Activated CD8-positive, alpha-beta memory T cell treated with anti-CD3 and anti-CD28 coated beads, Interleukin-2, amount 50 U/mL, for 48 hours (primary cell): Measurements from ENCODE around the gene SULT2B1.
A peak's percentile ranks its signal among the peaks of the same experiment; 100 is the strongest.
"Not testable (repeated sequence)": the region's sequence is repeated elsewhere in the genome, so short reads cannot be mapped to it uniquely, and the experiment has no call there.

Experiments
- DNase-seq: peaks from one replicate; pipeline ENCODE4 v3.0.0-alpha.2; 2020

Gene SULT2B1

DNA sequence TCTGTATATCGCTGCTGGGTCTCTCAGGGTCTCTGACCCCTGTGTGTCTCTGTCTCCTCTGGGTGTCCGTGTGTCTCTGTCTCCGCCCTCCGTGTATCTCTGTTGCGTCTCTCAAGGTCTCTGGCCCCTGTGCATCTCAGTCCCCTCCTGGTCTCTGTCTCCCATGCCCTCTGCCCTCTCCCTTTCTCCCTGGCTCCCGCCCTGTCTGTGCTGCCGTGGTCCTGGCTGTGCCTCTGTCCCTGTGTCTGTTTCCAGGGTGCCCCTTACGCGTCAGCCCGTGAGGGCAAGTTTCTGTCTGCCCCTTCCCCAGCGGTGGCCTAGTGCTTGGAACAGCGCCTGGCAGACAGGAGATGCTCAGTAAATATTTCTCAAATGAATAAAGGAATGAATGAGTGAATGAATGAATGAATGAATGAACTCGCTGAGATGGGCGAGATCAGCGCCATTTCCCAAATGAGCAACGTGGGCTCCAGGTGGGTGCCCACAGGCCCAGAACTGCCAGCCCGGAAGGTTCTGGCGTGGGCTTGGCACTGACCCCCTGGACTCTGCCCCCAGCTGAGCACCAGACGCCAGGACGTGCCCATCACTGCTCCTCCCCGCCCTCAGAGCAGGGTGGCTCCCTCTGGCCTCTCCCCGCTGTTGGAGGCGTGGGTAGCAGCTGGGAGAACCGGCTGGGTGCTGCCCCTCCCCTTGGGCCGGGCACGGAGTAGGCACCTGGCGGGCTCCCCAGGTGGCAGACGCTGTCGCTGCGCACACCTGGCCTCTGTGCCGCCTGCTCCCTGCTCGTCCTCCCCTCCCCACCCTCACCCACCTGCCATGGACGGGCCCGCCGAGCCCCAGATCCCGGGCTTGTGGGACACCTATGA is at the start of gene SULT2B1:
Gene SULT2B1, plus strand, starts transcription at position 736 of the 866 bp plus-strand sequence. Its CDS starts 81 bp downstream, at position 817.
- no peak for DNase-seq

DNA sequence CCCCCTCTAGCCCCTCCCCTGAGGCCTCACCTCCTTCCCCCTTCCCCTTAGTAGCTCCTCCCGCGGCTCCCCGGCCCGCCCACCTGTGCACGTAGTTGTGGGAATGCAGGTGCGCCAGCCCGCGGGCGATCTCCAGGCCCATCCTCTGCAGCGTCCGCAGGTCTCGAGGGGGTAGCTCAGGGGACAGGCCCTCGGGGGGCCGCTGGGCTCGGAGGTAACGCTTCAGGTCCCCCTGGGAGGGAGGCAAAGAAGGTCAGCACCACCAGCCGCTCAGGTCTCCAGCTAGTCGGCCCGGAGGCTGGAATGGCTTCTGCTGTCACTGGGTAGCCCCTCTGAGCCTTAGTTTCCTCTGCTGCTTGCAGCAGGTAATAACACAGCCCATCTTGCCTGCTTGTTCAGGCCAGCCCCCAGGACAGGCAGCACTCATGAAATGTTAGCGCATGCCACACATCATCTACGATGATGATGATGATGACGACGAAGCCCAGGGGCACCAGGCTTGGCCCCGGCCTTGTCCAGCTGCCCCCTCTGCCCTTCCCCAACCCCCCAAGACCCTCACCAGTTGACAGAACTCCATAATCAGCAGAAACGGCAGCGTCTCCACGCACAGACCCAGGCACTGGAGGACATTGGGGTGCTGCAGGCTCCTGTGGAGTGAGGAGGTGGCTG is 49.5 kb upstream of the SULT2B1 start:
- DNase-seq, result peak; percentile 79

DNA sequence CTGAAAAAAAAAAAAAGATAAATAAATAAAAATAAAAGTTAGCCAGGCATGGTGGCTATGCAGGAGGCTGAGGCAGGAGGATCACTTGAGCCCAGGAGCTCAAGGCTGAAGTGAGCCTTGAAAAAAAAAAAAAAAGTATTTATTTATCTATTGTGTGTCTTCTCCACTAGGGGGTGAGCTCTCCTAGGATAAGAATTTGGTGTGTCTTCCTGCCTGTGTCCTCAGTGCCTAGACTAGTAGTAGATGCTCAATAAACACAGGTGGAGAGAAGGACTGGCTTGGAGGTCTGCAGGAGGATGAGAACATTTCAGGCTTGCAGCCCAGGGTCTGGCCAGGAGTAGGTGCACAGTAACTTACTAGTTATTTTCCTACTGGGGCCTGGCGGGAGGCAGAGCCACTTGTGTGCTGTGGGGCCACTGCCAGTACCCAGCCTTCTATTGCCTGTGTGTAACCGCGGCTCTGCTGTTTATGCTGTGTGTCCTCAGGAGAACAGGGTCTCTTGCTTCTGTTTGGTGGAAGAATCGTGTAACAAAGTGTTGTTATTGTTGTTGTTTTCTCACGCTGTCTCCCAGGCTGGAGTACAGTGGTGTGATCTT is 45.7 kb upstream of the SULT2B1 start:
- DNase-seq, result no peak

DNA sequence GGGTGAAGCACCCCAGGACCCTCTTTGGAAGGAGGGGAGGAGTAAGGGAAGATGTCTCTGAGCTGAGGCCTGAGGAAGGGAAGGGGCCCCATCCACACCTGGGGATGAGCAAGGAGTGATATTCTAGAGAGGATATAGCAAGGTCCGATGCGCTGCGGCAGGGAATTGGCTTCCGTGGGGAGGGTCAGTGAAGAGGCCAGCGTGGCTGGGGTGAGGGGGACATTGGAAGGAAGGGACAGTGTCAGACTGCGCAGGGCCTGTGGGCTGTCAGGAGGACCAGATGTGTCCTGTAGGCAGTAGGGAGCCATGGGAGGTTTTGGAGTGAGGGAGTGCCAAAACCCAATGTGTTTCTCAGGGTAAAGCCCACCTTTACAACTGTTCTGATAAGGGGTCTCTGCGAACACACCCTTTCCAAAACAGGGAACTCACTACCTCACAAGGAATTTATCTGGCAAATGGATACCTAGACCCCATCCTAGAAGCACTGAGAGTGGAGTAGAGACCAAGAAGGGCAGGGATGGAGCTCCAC is 44.0 kb upstream of the SULT2B1 start:
- DNase-seq, result no peak

DNA sequence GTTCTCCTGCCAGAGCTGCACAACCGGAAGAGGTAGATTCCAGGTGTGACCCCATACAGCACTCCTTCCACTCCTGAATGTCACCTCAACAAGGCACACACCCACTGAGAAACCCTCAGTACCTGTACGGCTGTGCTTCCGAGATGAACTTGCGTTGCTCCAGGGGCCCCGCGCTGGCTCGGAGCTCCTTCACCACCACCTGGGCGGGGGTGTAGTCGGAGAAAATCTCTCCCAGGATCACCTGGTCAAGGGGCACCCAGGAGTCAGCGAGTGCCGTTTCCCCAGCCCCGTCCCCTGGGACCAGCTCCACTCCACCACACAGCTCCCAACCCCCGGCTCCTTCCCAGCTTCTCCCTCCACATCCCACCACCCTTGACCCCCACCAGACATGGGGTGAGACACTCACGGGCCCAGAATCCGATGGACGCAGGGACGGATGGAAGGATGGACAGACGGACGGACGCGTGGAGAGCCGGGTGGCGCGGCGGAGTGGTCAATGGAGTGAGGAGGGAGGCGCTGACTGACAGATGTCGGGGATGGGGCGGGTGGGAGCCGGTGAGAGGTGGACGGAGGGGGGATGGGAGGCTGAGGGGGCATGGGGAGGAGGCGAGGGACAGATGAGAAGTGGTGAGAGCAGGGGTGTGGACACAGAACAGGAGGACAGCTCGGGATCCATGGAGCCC is 43.1 kb upstream of the SULT2B1 start:
- no peak for DNase-seq

DNA sequence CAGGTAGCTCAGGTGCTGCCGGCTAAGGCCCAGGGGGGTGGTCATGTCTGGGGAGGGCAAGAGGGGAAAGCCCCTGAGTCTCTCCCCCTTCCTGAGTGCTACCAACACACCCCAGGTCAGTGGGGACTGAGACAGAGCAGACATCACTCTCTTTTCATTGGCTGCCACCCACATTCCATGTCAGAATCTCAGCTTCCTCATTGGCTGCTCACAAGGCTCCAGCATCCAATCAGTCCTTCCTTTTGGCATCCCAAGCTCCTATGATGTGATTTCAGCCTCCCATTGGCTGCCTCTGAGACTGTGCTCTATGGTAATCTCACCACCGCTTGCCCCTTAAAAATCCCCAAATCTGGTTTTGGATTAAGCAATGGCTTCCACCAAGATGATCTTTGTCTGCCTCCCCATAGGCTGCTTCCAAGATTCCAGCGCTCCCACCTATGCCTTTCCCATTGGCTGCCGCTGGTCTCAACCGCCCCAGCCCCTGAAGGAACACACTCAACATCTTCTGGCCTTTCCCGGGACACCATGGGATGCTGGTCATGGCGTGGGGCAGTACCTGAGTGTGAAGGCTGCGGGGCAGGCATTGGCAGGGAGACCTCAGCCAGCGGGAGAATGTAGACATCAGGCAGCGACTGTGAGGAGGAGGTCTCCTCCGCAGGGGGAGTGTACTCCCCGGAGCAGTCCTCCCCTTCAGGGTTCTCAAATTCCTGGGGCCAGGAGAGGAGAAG is 42.3 kb upstream of the SULT2B1 start:
- DNase-seq, result no peak

DNA sequence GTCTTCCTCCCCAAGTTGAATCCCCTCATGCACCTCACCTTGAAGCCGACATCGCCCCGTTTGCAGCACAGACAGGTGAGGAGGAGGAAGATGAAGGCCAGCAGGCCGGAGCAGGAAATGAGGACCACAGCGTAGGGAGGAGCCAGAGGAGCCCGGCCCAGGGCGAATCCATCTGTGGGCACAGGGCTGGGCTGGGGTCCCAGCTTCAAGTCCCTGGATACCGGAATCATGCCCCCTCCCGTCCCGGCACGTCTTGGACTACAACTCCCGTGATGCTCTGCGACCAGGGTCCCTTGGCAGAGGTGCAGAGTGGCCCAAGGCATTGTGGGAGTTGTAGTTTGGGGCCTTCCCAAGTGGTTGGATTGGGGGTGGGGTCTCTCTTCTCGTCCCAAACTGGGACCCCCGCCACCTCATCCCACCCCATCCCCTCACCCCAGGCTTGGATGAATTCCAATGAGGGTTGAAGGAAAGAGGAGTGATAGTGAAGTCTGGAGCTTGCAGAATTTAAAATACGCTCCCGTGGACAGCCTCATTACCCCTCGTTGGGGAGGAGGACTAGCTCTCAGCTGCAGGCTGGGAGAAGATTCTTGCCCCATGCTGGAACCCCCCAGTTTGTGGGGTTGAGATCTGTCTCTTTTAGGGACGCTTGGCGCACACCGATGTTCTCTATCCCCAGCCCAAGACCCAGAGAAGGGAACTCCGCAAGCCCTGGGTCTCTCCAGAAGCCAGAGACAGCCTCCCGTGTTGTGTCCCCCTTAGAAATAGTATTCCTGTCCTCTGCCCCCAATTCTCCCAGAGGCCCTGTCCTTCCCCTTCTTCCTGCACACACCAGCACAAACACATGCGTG is 41.3 kb upstream of the SULT2B1 start:
- peak; percentile 87 for DNase-seq

DNA sequence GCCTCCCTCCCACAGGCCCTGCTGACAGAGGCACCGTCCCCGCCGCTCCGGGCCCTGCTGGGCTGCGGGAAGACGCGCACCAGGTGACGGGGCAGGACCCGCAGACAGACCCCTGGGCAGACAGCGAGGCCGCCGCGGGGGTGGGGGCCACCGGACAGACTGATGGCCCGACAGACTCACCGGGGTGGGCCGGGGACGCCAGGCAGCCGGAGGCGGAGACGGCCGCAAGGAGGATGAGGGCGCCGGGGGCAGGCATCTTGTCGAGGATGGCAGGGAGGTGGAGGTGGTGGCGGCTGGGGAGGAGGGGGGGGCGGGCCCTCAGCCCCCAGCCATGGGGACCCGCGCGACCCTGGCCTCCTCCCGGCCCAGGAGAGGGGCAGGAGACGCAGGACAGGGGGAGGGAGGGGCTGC is 40.6 kb upstream of the SULT2B1 start:
- DNase-seq, result peak; percentile 67

DNA sequence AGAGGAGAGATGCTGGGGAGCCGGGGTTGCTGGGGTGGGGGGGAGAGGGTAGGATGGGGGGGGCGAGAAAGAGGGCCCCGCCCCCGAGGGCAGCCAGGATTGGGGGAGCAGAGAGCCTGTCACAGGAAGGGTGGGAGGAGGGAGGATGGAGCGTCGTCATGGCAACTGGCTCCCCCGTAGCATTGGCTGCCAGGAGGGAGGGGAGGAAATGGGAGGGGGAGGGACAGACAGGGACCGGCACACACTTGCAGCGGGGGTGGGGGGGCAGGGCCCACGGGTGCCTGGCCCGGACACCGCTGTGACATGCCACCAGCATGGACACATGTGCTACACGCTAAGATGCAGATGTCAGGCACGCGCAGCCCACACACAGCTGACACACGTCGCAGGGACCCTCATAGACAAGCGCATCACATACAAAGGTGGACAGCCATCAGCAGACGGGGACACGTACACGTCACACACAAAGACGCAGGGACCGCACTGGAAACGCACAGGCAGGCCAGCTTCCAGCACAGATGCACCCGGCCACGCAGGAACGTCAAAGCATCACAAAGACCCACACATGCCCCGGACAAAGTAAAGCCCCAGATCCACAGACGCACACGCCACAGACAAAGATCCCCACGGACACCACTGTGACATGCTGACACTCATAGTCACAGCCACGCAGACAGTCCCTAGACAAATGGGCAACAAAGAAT is 40.0 kb upstream of the SULT2B1 start, which contains the start of gene LMTK3:
Gene LMTK3, minus strand, starts transcription at position 36 of the 704 bp plus-strand sequence. CDS start 259 bp downstream, outside the sequence.
- peak; percentile 84 for DNase-seq

DNA sequence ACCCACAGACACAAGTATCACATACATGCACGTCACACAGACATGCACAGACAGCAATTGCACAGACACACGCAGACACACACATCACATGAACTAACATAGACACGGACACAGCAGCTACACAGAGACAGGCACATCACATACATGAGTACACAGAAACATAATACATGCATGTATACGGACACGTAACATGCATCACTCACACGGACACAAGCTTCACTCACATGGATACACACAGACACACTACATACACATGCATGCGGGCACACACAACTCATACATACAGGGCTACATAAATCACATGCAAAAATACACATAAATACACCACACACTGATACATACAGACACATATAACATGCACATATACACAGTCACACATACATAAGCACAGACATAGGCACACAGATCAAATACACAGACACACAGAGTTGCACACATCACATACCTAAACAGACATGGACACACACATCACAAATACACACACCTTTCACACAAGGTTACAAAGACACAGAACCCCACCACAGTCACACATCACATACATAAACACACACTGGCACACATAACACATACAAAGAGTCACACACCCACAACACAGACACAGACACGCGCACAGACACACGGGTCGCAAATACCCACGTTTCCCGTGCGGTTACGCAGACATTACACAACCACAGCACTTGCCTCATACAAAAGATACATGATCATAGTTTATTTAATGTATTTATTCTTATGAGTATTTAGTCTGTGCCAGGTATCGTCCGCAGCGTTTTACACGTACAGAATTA is 39.3 kb upstream of the SULT2B1 start:
- no peak for DNase-seq

DNA sequence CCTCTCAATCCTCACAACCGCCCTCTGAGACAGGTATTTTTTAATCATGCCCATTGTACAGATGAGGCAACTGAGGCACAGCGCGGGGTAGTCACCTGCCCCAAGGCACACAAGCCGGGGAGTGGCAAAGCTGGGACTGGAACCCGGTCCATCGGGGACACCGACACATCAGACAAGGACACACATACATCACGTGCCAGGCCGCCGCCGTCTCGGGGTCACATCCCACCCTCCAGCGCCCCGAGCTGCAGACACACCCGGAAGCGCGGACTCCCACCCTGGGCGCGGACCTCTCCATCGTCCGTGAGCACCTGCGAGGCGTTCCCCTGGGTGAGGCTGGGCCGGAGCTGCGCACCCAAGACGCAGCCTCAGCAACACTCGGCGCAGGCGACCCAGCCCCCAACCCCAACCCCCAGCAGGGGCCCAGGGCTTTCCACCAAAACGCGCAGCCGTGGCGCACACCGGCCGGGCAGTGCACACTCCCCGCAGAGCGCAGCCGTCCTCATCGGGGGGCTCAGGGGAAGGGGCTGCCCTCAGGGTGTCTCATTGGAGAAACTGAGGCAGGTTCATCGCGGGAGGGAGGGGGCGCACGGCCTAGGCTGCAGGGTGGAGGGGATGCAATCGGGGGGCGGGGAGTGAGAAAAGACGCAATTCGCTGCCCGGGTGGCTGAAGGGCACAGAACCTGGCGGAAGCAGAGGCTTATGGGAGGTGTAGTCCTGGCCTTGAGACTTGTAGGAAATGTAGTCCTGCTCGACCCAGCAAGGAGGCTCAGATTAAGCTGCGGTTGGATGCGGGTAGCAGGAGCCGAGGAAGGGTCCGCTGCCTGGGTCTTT is 38.5 kb upstream of the SULT2B1 start:
- DNase-seq, result peak; percentile 82

DNA sequence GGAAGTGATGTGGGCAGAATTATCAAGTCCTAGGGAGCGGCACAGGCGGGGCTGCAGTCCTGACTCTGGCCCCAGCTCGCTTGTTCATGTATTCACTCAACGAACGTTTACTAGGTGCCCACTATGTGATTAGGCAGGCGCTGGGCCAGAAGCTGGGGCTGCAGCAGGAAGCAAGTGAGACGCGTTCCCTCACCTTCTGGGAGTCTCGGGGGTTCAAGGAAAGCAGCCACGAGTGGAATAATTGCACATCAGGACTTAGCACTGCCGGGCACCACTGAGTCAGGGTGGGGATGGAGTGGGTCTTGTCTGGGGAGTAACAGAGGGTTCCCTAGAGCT is 37.9 kb upstream of the SULT2B1 start:
- no peak for DNase-seq

DNA sequence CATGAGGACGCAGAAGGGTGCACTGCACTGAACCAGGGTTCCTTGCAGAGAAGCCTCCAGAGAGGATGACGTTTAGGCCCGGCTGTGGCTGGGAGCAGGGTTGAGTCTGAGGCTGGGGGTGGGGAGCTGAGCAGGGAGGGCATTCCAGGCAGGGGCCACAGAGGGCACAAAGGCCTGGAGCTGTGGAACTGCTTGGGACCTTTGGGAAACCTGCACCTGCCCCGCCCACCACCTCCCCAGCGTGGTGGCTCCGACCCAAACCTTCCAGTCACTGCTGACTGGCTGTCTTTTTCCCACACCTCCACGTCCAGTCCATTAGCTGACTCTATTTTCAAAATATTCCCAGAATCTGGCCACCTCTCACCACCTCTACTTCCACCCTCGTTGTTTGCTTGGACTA is 35.4 kb upstream of the SULT2B1 start:
- no peak for DNase-seq

DNA sequence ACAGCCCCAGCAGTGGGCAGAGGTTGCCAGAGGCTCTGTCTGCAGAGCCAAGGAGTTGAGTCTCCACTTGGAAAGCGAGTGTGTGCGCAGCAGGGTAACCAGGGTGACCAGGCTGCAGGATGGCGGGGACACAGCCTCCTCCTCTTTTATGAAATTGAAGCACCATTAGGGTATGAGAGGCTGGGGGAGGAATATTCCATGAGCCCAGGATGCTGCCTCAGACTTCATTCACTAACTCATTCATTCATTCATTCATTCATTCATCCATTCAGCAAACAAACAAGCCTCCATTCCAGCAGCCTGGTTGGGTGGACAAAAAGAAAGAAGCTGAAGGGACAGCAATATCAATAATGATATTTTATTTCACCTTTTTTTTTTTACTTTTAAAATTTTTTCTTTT is 33.8 kb upstream of the SULT2B1 start:
- no peak for DNase-seq

DNA sequence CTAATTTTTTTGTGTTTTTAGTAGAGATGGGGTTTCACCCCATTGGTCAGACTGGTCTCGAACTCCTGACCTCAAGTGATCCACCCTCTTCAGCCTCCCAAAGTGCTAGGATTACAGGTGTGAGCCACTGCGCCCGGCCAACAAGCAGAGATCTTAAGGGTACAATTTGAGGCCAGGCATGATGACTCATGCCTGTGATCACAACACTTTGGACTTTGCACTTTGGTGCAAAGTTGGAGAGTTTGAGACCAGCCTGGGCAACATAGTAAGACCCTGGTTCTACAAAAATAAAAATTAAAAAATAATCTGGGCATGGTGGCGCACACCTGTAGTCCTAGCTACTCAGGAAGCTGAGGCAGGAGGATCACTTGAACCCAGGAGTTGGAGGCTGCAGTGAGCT is 32.5 kb upstream of the SULT2B1 start:
- DNase-seq, result not testable (repeated sequence)

DNA sequence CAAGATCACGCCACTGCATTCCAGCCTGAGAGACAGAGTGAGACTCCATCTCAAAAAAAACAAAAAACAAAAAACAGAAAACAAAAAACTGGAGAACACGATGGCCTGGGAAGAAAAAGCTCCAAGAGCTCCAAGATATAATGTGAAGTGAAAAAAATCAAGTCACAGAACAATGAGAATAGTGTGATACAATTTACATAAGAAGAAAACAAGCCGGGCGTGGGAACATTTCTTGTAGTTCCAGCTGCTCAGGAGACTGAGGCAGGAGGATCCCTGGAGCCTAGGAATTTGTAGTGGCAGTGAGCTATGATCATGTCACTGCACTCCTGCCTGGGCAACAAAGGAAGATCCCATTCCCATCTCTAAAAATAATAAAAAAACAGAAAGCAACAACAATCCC is 31.8 kb upstream of the SULT2B1 start:
- DNase-seq, result no peak

DNA sequence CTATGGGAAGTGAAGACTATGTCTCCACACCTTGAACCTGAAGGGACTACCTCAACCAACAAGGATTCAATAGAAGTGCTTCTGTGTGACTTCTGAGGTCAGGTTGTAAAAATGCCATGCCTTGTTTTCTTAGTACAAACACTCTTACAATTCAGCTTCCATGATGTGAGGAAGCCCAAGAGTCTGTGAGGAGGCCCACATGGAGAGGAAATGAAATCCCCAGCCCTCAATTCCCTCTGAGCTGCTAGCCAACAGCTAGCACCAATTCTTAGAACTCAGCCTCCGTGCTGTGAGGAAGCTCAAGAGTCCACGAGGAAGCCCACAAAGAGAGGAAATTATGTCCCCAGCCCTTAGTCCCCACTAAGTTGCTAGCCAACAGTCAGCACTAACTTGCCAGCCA is 27.8 kb upstream of the SULT2B1 start:
- no peak for DNase-seq

DNA sequence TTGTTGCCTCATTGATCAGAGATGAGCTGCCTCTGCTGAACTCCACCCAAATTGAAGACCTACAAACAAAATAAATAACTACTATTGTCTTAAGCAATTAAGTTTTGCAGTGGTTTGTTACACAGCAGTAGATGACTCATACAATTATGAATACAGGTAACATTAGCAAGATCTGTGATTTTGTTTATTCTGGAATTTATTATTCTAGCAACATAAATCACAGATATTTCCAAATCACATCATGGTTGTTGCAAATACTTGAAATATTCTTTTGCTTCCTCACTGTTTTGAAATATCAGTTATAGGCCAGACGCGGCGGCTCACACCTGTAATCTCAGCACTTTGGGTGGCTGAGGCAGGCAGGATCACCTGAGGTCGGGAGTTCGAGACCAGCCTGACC is 27.2 kb upstream of the SULT2B1 start:
- no peak for DNase-seq

DNA sequence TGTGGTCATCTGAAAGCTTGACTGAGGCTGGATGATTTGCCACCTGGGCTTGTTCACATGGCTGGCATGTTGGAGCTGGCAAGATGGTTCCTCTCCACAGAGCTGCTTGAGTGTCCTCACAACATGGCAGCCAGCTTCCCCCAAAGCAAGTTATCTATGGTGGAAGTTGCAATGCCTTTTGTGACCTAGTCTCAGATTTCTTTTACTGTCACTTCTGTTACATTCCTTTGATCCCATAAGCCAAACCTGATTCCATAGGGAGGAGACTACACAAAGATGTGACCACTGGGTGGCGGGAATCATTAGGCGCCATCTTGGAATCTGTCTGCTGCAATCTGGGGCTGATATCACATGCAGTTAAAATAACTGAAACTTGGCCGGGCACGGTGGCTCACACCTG is 22.8 kb upstream of the SULT2B1 start:
- DNase-seq, result no peak
